NCI-H524 (cell line): ENCODE measurements around the gene TATDN2.

Source experiments
- DNase-seq, 2 experiments: peaks; one replicate each; lab custom pipeline; 2025; lab: John Stamatoyannopoulos, UW

TATDN2 gene

GRCh38 chr3:10319251-10319650 is 71.0 kb downstream of the TATDN2 start:
- no peak for DNase-seq

GRCh38 chr3:10319804-10320203 is 71.5 kb downstream of the TATDN2 start:
- DNase-seq, result no peak

GRCh38 chr3:10320320-10320677 is 72.0 kb downstream of the TATDN2 start:
- no peak for DNase-seq

- DNase-seq, result no peak
Measured at GRCh38 chr3:10321630-10322351, 73.5 kb downstream of the TATDN2 start.

GRCh38 chr3:10322352-10322710 is 74.1 kb downstream of the TATDN2 start:
- DNase-seq, result peak in 1 of 2 experiments; percentile 25

GRCh38 chr3:10327592-10327991 is 79.3 kb downstream of the TATDN2 start:
- DNase-seq, result no peak

GRCh38 chr3:10328460-10329071 is 80.3 kb downstream of the TATDN2 start:
- no peak for DNase-seq

- no peak for DNase-seq
Measured at GRCh38 chr3:10329495-10330015, 81.3 kb downstream of the TATDN2 start.

GRCh38 chr3:10330319-10330718 is 82.1 kb downstream of the TATDN2 start:
- no peak for DNase-seq
